Measurements from ENCODE around the gene LRRK1. TPM values are rescaled to one million over a fixed set of nuclear protein-coding genes. Genes with fewer than 3 reads are reported as not detected.

LRRK1 gene
- total RNA-seq, 1 donor from 2014 or later = 3.0 TPM

DNA sequence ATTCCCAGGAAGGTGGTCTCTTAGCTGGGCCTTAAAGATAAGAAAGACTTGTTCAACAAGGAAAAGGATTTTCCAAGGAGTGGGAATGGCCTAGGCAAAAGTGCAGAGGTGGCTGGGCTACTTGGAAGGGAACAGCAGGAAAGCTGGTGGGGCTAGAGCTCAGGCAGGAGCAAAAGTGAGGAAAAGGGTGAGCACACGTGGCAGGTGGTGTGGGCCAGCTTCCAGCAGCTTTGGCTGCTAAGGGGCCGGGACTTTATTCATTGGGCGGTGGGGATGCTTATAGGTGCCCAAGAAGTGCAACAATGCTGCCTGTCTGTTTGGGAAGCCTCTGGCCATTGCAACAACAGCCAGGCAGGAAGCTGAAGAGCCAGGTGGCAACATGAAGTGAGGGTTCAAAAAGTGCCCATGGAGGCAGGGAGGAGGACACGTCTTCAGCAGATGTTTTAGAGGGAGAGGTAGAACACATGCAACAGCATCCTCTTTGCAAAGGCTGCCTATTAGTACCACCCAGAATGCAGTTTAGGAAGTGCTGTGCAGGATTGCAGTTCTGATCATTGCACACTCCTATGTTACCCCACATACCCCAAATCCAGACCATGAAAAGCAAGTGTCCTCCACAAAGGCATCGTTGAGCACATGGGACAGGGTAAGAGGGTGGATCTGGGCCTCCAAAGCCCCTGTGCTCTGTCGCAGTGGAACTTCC, 25.7 kb upstream of the LRRK1 start:
- TF ChIP-seq, protein P1, sequence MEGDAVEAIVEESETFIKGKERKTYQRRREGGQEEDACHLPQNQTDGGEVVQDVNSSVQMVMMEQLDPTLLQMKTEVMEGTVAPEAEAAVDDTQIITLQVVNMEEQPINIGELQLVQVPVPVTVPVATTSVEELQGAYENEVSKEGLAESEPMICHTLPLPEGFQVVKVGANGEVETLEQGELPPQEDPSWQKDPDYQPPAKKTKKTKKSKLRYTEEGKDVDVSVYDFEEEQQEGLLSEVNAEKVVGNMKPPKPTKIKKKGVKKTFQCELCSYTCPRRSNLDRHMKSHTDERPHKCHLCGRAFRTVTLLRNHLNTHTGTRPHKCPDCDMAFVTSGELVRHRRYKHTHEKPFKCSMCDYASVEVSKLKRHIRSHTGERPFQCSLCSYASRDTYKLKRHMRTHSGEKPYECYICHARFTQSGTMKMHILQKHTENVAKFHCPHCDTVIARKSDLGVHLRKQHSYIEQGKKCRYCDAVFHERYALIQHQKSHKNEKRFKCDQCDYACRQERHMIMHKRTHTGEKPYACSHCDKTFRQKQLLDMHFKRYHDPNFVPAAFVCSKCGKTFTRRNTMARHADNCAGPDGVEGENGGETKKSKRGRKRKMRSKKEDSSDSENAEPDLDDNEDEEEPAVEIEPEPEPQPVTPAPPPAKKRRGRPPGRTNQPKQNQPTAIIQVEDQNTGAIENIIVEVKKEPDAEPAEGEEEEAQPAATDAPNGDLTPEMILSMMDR (IDR thresholded peaks at IDR 0.05; ENCODE audit: borderline replicate concordance) = no peak
- DNase-seq = no peak
- Histone ChIP-seq H3K27me3 (ENCODE audit: low read depth) (peaks cover 81% of the 10 kb centered on the region), H3K9me3 (replicated peaks) (no peaks in the 10 kb centered on the region), H3K27ac (replicated peaks) (no peak overlapping the region), H3K4me3 (no peak overlapping the region), H3K4me1 (peaks cover 23% of the 10 kb centered on the region), H3K36me3 (no peaks in the 10 kb centered on the region)
- intact Hi-C loops (cut with micrococcal nuclease) = no loop called here

DNA sequence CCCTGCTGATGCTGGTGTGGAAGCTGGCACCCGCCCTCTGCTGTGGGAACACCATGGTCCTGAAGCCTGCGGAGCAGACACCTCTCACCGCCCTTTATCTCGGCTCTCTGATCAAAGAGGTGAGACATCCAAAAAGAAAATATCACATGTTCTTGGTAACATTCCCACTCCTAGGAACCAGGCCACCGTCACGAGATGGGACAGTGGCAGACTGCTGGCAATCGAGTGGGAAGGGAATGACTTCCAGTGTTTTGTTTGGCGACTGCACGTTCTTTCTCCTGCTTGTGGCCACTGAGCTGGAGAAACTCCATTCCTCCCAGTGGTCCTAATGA, 25.2 kb upstream of the LRRK1 start:
- Histone ChIP-seq H3K9me3 (replicated peaks) (no peaks in the 10 kb centered on the region), H3K4me3 (no peak overlapping the region), H3K27me3 (ENCODE audit: low read depth) (peaks cover 75% of the 10 kb centered on the region), H3K4me1 (peaks cover 26% of the 10 kb centered on the region), H3K36me3 (no peaks in the 10 kb centered on the region), H3K27ac (replicated peaks) (no peak overlapping the region)
- DNase-seq = no peak
- intact Hi-C loops (cut with micrococcal nuclease) = no loop called here
- TF ChIP-seq, protein P1 (IDR thresholded peaks at IDR 0.05; ENCODE audit: borderline replicate concordance) = no peak

- DNase-seq = no peak
- intact Hi-C loops (cut with micrococcal nuclease) = no loop called here
- H3K27me3 ChIP-seq (ENCODE audit: low read depth) = peaks cover 57% of the 10 kb centered on the region
- TF ChIP-seq, protein P1 (IDR thresholded peaks at IDR 0.05; ENCODE audit: borderline replicate concordance) = no peak
- no peaks in the 10 kb centered on the region for H3K36me3 ChIP-seq
- H3K4me3 ChIP-seq = no peak overlapping the region
- no peak overlapping the region for H3K27ac ChIP-seq (replicated peaks)
- H3K9me3 ChIP-seq (replicated peaks) = no peaks in the 10 kb centered on the region
- peaks cover 27% of the 10 kb centered on the region for H3K4me1 ChIP-seq
These were observed 23.4 kb upstream of the LRRK1 start for GRCh38 chr15:100895721-100896120.

DNA sequence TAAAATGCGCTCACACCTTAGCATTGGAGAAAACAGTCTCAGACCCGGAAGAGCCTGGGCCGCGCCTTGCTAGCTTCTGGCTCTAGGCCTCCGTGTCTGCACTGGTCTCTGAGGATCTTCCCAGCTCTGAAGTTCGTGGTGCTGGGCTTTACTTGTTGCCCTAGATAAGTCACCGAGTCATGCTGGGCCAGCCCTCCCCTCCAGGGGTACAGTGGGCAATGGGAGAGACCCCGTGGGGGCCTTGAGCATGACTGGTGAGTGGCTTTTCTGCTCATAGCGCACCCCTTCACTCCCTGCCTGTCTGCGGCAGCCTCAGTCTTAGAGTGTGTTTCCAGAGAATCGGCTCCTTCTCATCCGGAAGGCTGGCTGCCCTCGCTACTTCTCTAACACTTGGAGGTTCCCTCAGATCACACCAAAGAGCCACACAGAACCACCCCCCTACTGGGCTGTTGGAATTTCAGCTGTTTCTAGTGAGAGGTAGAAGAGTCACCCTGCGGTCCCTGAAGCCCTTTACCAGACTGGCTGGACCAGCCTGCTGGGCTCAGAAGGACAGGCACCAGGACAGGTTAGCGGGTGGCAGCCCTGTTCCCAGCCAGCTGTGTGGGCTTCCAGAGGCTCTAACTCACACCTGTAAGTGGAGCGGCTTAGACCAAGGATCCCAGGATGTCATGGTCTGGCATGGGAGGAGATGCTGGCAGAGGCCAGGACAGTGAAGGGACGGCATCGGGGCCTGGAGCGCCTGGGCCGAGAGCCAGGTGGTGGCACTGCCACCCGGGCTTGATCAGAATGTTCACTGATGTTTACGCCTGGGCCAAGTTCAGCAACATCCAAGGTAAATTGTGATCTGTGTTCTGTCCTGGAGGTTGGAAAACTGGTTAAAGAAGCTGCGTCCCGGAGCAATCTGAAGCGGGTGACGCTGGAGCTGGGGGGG, 21.7 kb upstream of the LRRK1 start:
- no peak for DNase-seq
- H3K4me1 ChIP-seq = peaks cover 37% of the 10 kb centered on the region
- intact Hi-C loops (cut with micrococcal nuclease) = no loop called here
- peaks cover 40% of the 10 kb centered on the region for H3K27me3 ChIP-seq (ENCODE audit: low read depth)
- no peaks in the 10 kb centered on the region for H3K9me3 ChIP-seq (replicated peaks)
- H3K4me3 ChIP-seq = no peak overlapping the region
- TF ChIP-seq, protein P1 (IDR thresholded peaks at IDR 0.05; ENCODE audit: borderline replicate concordance) = no peak
- no peak overlapping the region for H3K27ac ChIP-seq (replicated peaks)
- H3K36me3 ChIP-seq = no peaks in the 10 kb centered on the region

DNA sequence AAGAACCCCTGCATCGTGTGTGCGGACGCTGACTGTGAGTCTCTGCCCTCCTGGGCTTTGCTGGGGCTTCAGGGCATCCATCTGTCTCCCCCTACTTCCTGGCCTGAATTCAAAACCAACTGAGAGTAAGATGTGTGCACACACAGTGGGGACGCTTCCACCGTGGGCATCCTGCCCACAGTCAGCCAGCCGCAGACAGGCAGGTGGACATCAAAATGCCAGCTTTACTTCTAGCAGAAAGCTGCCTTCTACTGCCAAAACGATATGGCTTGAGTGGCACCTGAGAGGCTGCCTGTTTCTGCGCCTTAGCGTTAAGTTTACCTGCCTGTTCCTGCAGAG, 21.0 kb upstream of the LRRK1 start:
- Histone ChIP-seq H3K4me1 (peaks cover 43% of the 10 kb centered on the region), H3K27me3 (ENCODE audit: low read depth) (peaks cover 34% of the 10 kb centered on the region), H3K27ac (replicated peaks) (no peak overlapping the region), H3K4me3 (no peak overlapping the region), H3K36me3 (no peaks in the 10 kb centered on the region), H3K9me3 (replicated peaks) (no peaks in the 10 kb centered on the region)
- TF ChIP-seq, protein P1 (IDR thresholded peaks at IDR 0.05; ENCODE audit: borderline replicate concordance) = no peak
- intact Hi-C loops (cut with micrococcal nuclease) = no loop called here
- no peak for DNase-seq
